Measurements from ENCODE around the gene SCFD2.
"Not testable (repeated sequence)": the region's sequence is repeated elsewhere in the genome, so short reads cannot be mapped to it uniquely, and the experiment has no call there.

SCFD2 gene

DNA sequence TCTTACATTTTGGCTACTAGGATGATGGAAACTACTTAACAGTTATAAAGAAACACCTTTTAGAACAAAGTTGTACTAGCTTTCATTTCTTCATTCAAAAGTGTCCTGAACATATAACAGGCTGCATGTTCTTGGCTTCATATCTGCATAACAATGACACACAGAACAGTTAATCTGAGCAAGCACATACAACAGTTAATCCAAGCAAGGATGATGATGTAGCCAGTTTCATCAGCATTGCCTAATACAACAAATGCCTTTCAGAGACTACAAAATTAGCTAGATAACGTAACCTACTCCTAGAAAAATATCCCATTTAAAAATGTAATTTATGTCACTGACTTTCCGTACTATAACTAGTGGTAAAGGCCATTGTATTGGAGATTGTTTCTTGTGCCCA is 182.1 kb downstream of the SCFD2 start:
- no peak overlapping the region for H3K4me3 ChIP-seq (ENCODE audit: low read depth, low read length)
- TF ChIP-seq CTCF (IDR thresholded peaks at IDR 0.05; ENCODE audit: low read depth, low read length, missing control alignments) = no peak
- no peak for DNase-seq (ENCODE audit: low read depth)
- in situ Hi-C loops (cut with HindIII; ENCODE audit: low sequenced_read_pairs) = no loop called here

- H3K4me3 ChIP-seq (ENCODE audit: low read depth, low read length); DNase-seq (ENCODE audit: low read depth); in situ Hi-C loops (cut with HindIII; ENCODE audit: low sequenced_read_pairs): not testable (repeated sequence)
Observed at GRCh38 chr4:53177751-53178150, 188.1 kb downstream of the SCFD2 start.

- TF ChIP-seq CTCF (IDR thresholded peaks at IDR 0.05; ENCODE audit: low read depth, low read length, missing control alignments) = no peak
- in situ Hi-C loops (cut with HindIII; ENCODE audit: low sequenced_read_pairs) = no loop called here
- no peak overlapping the region for H3K4me3 ChIP-seq (ENCODE audit: low read depth, low read length)
- no peak for DNase-seq (ENCODE audit: low read depth)
Observed at GRCh38 chr4:53175640-53176039, 190.2 kb downstream of the SCFD2 start.

DNA sequence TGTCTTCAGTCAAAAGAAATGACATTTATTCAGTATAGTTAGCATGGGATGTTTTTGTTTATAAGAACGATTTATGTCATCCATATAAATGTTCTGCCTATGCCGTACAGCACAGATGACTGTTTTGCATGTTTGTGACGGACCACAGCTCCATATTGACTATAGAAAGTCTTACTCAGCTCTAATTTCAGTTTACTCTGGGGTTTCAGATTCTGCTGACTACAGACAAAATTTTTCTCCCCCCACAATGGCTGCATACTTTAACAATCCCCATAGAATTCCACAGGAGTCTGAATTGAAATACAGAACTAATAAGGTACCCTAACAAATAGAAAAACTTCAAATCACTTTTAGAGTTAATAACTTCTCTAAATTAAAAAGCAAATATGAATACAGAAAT is 191.0 kb downstream of the SCFD2 start:
- no peak for TF ChIP-seq CTCF (IDR thresholded peaks at IDR 0.05; ENCODE audit: low read depth, low read length, missing control alignments)
- H3K4me3 ChIP-seq (ENCODE audit: low read depth, low read length) = no peak overlapping the region
- no peak for DNase-seq (ENCODE audit: low read depth)
- in situ Hi-C loops (cut with HindIII; ENCODE audit: low sequenced_read_pairs) = no loop called here

DNA sequence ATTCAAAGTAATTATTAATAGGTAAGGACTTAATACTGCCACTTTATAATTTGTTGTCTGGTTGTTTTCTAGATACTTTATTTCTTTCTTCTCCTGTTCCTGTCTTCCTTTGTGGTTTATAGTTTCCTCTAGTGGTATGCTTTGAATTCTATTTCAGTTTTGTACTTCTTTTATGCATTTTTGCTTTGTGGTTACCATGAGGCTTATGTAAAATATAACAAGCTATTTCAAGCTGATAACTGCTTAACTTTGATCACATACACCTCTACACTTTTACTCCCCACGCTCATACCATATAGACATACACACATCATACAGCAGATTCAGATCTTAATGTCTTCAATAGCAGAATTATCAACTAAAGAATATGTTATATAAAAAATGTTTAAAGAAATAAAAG is 192.3 kb downstream of the SCFD2 start:
- H3K4me3 ChIP-seq (ENCODE audit: low read depth, low read length) = no peak overlapping the region
- no peak for TF ChIP-seq CTCF (IDR thresholded peaks at IDR 0.05; ENCODE audit: low read depth, low read length, missing control alignments)
- in situ Hi-C loops (cut with HindIII; ENCODE audit: low sequenced_read_pairs) = no loop called here
- DNase-seq (ENCODE audit: low read depth) = no peak

DNA sequence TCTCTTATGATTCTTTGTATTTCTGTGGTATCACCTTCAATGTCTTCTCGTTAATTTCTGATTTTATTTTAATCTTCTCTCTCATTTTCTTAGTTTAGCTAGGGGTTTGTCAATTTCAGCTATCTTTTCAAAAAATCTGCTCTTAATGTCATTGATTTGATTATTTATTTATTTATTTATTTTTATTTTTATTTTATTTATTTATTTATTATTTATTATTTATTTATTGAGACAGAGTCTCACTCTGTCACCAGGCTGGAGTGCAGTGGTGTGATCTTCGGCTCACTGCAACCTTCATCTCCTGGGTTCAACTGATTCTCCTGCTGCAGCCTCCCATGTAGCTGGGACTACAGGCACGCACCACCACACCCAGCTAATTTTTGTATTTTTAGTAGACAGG is 194.1 kb downstream of the SCFD2 start:
- no peak for TF ChIP-seq CTCF (IDR thresholded peaks at IDR 0.05; ENCODE audit: low read depth, low read length, missing control alignments)
- no peak overlapping the region for H3K4me3 ChIP-seq (ENCODE audit: low read depth, low read length)
- in situ Hi-C loops (cut with HindIII; ENCODE audit: low sequenced_read_pairs) = no loop called here
- no peak for DNase-seq (ENCODE audit: low read depth)

- no peak for TF ChIP-seq CTCF (IDR thresholded peaks at IDR 0.05; ENCODE audit: low read depth, low read length, missing control alignments)
- no peak overlapping the region for H3K4me3 ChIP-seq (ENCODE audit: low read depth, low read length)
- in situ Hi-C loops (cut with HindIII; ENCODE audit: low sequenced_read_pairs) = no loop called here
- DNase-seq (ENCODE audit: low read depth) = no peak
Observed at GRCh38 chr4:53169695-53170617, 195.9 kb downstream of the SCFD2 start.
